IMR-90 (cell line): ENCODE results near the gene PTK7.

Experiments
- BHLHE40 ChIP-seq: fragments of 150-350 bp; IDR thresholded peaks from 2 replicates; pipeline ENCODE4 v1.6.1; 2016; ENCODE audit warnings: mild to moderate bottlenecking, low read depth, low read length
- CTCF ChIP-seq: conservative IDR thresholded peaks from 2 replicates; pipeline ENCODE4 v1.5.1; 2012; ENCODE audit warnings: mild to moderate bottlenecking, low read depth, low read length, improper control_type of control experiment
- FOS ChIP-seq: fragments of 150-350 bp; IDR thresholded peaks from 2 replicates; pipeline ENCODE4 v1.6.1; 2016; ENCODE audit warnings: low read depth, low read length
- MAFK ChIP-seq: IDR thresholded peaks from 2 replicates; pipeline ENCODE4 v1.6.1; 2012; ENCODE audit warnings: low read depth, low read length, improper control_type of control experiment
- MAZ ChIP-seq: IDR thresholded peaks from 2 replicates; pipeline ENCODE4 v1.6.1; 2012; ENCODE audit warnings: low read depth, mild to moderate bottlenecking, low read length, improper control_type of control experiment, moderate library complexity, borderline replicate concordance
- MXI1 ChIP-seq: IDR thresholded peaks from 2 replicates; pipeline ENCODE4 v1.6.1; 2012; ENCODE audit warnings: low read depth, mild to moderate bottlenecking, low read length, moderate library complexity, borderline replicate concordance
- POLR2A ChIP-seq: IDR thresholded peaks from 2 replicates; pipeline ENCODE4 v1.6.1; 2012; ENCODE audit warnings: mild to moderate bottlenecking, low read depth, low read length
- RAD21 ChIP-seq: IDR thresholded peaks from 2 replicates; pipeline ENCODE4 v1.6.1; 2012; ENCODE audit warnings: low read length, improper control_type of control experiment
- RFX5 ChIP-seq: IDR thresholded peaks from 2 replicates; pipeline ENCODE4 v1.8.0; 2012; ENCODE audit warnings: low read depth, mild to moderate bottlenecking, low read length, moderate library complexity
- USF2 ChIP-seq: fragments of 150-350 bp; IDR thresholded peaks from 2 replicates; pipeline ENCODE4 v1.6.1; 2017; ENCODE audit warnings: mild to moderate bottlenecking, antibody characterized with exemption, low read length, low read depth

DNA sequence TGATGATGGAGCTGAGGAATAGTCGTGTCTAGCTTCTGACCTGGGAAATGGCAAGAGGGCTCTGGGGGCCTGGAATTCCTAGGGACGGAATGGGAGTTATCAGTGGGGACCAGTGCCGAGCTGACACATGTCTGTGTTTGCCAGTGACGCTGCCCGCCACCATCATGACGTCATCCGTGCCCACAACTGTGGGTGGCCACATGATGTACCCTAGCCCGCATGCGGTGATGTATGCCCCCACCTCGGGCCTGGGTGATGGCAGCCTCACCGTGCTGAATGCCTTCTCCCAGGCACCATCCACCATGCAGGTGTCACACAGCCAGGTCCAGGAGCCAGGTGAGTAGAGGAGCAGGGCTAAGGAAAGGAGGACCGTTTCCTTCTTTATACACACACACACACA, 102.0 kb downstream of the PTK7 start:
- no peak for TF ChIP-seq MXI1
- TF ChIP-seq CTCF = no peak
- TF ChIP-seq POLR2A = no peak
- TF ChIP-seq FOS = no peak
- TF ChIP-seq RFX5 = no peak
- no peak for TF ChIP-seq USF2
- TF ChIP-seq RAD21 = no peak
- no peak for TF ChIP-seq BHLHE40
- TF ChIP-seq MAZ = no peak
- TF ChIP-seq MAFK = no peak
